ENCODE data around the gene CDCP1. TPM values are rescaled to one million over a fixed set of nuclear protein-coding genes. Genes with fewer than 3 reads are reported as not detected.
A peak's percentile ranks its signal among the peaks of the same experiment; 100 is the strongest.

The CDCP1 gene
- total RNA-seq, 1 donor from 2014 or later = 1.8 TPM

DNA sequence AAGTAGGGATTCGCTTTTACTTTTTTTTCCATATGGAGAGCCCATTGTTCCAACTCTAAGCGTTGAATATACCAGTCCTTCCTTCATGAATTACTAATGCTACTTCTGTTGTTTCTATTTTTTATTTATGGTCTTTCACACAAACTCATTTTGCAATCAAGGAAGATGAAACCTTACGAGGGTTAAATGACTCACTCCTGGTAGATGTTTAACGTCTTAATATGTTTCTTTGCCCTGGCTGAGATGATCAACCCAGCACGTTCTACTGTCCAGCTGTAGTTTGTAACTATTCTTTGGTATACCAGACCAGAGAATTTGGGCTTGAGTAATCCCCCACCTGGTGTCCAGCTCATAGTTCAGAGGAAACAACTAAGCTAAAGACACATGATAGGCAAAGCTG is 23.1 kb downstream of the CDCP1 start:
- intact Hi-C loops (cut with DNase I) = no loop called here
- ATAC-seq (no peak), DNase-seq (ENCODE audit: low spot score) (no peak)

DNA sequence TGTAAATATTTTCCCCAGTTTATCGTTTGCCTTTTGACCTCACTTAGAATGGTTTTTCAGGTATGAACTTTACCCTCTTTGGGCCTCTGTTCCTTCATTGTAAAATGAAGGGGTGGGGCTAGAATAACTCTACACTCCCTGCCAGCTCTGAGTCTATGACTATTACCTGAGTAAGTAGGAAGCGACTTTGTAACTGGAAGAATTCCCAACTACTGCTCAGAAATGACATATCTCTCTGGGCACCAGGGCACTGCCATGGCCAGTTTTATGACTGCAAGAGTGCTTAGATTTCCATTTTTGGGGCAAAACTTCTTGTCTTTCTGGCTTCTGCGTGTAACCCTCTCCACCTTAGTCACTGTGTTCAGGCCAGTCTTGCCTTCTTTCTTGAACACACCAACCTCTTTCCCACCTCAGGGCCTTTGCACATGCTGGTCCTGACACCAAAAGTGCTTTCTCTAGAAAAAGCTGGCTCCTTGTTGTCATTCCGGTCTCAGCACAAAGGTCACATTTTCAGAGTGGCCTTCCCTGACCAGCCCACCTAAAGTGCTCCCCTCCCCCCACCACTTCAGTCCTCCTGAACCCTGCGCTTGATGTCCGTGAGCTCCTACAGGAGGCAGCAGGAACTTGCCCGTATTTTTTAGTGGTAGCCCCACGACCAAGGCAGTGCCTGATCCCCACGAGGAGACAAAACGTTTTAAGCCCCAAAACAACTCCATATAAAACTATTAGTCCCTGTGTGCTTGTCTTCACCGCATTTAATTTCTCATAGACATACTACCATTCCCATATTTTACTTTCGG is 25.6 kb downstream of the CDCP1 start:
- DNase-seq (ENCODE audit: low spot score) = no peak
- intact Hi-C loops (cut with DNase I) = no loop called here
- ATAC-seq = no peak

DNA sequence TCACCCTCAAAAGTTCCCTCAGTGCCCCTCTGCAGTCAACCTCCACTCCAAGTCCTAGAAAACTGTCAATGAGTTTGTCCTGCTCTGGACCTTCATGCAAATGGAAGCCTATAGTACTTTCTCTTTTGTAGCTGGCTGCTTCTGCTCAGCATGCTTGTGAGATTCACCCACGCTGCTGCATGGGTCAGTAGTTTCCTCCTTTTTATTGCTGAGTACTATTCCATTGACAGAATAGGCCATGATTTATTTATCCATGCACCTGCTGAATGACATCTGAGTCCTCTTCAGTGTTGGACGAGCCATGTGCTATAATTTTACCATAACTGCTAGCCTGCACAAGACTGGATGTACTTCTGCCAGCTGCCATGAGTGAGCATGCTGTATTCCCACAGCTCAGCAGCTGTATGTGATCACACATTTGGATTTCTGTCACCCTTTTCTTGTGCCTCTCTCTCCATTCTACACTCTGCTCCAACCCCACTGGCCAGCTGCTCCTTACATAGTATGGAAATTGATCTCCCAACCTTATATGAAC is 26.3 kb downstream of the CDCP1 start:
- intact Hi-C loops (cut with DNase I) = no loop called here
- no peak for DNase-seq (ENCODE audit: low spot score)
- no peak for ATAC-seq

DNA sequence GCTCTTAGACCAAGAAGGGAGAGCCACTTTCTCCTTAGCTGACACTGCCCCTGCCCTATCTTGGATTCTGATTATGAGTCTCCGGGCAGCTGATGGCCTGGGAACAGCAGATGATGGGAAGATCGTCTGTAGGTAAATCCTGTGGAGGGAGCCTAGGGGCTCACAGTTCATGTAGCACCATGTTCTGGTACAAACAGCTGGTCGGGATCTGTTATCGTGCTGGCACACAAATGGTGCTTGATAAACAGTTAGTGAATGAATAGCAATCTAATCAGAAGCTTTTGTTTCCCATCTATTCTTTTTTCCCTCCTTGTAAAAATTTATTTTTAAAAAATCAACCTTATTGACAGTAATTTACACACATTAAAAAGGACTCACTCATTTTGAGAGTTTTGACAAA is 26.8 kb downstream of the CDCP1 start:
- ATAC-seq = no peak
- intact Hi-C loops (cut with DNase I) = no loop called here

DNA sequence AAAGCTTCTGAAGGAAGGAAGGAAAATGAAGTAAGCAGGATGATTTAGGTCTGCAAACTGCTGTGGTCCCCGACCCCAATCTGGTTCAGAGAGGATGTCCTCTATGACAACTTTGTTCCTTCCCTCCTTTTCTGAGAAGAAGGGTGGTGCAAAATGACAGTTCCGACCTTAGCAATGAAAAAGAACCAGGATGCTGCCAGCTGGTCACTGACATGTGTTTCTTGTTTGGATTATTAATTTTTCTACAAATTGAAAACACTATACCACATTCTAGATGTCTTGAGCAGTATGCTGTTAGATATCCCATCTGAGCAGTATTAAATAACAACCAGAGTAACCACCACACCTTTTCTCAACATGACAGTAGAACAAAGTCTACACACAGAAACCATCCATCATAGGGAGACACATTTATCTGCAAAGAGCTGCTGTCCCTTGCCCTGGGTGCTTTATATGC is 27.5 kb downstream of the CDCP1 start:
- intact Hi-C loops (cut with DNase I) = no loop called here
- DNase-seq (ENCODE audit: low spot score) (no peak), ATAC-seq (no peak)

More for the DNA sequence above, 26.8 kb downstream of the CDCP1 start:
- no peak for DNase-seq (ENCODE audit: low spot score)

DNA sequence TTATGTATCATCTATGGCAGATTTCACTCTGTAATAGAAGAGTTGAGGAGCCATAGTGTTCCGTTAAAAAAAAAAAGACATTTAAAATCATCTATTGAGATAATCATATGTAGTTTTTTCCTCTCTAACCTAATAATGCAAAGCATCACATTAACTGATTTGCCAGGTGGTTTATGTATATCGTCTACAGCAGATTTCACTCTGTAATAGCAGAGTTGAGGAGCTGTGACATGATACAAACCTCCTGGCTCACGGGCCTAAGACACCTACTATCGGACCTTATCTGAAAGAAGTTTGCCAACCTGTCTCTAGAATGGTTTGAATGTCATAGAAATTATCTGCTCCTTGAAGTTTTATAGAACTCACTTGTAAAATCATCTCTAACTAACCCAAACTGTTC is 29.8 kb downstream of the CDCP1 start:
- no peak for ATAC-seq
- intact Hi-C loops (cut with DNase I) = no loop called here
- no peak for DNase-seq (ENCODE audit: low spot score)

DNA sequence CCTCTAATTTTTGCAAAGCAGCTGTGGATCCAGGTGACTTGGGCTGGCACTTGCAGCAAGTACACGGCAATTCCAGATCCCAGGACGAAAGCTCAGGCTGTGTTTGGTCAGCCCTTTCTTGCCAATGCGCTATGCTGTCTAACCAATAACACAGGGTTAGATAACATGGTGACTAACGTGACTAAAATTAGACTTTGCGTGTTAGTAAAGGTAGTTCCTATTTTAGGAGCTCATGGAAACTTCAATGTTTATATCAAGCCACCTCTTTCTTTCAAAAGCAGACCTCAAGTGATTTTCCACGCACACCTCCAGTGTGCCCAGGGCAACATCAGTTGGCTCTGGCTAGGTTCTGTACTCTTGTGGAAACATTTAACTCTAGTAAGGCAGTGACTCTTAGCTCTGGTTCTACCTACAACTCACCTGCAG is 32.5 kb downstream of the CDCP1 start:
- DNase-seq (ENCODE audit: low spot score) (no peak), ATAC-seq (no peak)
- intact Hi-C loops (cut with DNase I) = no loop called here

DNA sequence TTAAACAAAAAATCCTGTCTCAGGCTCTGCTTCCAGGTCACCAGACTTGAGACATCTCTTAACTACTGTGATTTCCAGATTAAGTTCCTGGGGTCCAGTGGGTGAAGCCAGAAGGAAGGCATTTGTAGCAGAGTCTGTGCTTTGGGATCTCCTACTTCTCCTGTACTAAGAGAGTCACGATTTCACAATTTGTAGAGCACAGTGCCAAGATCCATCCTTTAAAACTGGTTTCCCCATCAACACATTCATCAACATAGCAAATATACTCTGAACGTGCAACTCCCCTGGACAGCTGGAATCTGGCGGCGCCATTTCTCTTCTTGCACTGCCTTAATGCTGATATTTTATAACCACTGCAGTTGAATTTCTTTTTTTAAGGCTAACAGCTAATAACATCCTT is 33.2 kb downstream of the CDCP1 start:
- ATAC-seq (peak; percentile 68), DNase-seq (ENCODE audit: low spot score) (no peak)
- intact Hi-C loops (cut with DNase I) = no loop called here

DNA sequence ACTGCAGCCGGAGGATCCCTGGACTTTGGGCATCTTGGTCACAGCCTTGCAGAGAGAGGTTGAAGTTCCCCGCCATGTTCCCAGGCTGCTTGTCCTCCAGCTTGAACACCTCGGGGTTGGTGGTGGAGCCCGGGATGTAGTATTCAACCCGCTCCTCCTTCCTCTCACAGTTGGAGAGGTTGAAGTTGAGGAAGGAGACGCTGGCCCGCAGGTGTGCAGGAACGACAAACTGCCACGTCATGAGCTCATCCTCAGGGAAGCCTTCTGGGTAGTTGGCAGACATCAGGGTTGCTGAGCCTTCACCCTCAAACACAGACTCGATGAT is 35.7 kb downstream of the CDCP1 start:
- ATAC-seq (no peak), DNase-seq (ENCODE audit: low spot score) (no peak)
- intact Hi-C loops (cut with DNase I) = no loop called here

DNA sequence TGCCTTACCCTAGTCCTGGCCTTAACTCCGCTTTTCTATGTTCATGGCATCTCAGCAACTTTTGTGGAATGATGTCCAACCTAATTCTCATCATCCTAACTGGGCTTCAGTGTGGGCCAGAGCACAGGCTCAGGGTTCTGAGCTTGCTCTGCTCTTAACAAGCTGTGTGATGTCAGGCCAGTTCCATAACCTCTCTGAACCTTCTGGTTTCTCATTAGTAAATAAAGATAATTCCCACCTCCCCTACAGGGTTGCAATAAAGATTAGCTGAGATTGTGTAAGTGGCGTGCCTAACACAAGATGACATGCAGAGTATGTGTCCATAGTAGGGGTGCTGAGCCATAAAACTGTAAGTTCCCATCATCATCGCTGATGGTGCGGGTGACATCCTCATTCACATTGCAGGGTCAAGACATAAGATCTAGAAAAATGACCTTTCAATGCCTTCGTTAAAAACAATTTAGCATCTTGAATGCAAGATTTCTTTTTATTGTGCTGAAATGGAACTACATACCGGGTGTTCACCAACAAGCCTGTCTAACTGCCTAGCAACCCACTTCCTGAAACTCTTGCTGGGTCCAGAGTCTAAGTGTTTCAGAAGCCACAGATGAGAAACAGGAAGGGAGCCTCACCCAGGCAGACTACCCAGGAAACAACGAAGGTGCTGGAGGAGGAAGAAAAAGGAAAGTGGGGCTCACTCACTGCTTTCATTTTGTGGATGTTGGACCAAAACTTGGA is 36.2 kb downstream of the CDCP1 start:
- no peak for DNase-seq (ENCODE audit: low spot score)
- peak; percentile 42 for ATAC-seq
- intact Hi-C loops (cut with DNase I) = no loop called here

DNA sequence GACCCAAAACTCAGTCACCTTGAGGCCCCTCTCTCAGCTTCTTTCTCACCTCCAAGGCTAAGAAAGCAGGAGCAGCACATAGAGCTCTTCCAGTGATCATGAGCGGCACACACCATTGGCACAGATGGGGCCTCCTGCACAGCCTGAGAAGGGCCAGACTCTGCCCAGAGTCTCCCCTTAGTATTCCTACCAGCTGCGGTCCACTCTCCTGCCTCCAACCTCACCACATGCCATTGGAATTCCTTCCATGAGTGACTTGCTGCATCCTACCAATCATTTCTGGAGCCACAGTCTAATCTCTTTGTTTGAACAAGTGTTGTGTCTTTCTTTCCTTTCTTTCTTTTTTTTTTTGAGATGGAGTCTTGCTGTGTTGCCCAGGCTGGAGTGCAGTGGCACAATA is 39.3 kb downstream of the CDCP1 start:
- intact Hi-C loops (cut with DNase I) = no loop called here

DNA sequence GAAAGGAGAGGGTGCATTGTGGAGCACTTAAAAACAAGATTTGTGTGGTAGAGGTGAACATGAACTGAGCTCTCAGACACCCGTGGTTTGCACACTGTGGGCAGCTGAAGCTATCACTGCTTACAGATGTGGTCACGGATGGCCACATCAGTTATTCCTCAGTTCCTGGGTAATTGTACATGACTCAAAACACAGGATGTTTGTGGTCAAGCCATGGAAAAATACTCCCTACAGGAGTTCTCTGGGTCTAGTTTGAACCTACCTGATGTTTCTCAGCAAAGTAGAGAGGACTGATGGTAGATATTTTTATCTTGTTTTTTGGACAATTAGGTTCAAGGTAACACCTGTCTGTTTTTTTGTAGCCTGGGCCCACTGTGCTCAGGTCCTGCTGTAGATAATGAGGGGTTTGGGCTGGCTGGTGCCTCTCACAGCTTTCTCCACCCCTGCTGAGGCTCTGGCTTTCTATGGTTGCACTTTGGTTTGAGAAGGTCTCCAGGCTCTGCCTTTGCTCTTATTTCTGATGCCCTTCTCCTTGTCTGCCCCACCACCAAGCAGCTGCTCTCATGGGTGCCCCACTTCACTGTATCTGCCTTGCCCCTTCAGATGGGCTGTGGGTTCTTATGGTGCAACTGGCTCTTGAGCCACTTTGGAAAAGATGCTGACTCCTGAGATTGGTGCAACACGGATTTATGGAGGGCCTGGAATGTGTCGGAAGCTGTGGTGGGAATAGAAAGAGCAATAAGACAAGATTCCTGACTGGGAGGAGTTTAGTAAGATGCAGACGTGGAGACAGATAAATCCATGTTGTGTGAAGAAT is 40.1 kb downstream of the CDCP1 start:
- intact Hi-C loops (cut with DNase I) = no loop called here
- DNase-seq (ENCODE audit: low spot score) = no peak
- ATAC-seq = peak; percentile 38

More for the DNA sequence above, 39.3 kb downstream of the CDCP1 start:
- no peak for ATAC-seq
- DNase-seq (ENCODE audit: low spot score) = no peak

DNA sequence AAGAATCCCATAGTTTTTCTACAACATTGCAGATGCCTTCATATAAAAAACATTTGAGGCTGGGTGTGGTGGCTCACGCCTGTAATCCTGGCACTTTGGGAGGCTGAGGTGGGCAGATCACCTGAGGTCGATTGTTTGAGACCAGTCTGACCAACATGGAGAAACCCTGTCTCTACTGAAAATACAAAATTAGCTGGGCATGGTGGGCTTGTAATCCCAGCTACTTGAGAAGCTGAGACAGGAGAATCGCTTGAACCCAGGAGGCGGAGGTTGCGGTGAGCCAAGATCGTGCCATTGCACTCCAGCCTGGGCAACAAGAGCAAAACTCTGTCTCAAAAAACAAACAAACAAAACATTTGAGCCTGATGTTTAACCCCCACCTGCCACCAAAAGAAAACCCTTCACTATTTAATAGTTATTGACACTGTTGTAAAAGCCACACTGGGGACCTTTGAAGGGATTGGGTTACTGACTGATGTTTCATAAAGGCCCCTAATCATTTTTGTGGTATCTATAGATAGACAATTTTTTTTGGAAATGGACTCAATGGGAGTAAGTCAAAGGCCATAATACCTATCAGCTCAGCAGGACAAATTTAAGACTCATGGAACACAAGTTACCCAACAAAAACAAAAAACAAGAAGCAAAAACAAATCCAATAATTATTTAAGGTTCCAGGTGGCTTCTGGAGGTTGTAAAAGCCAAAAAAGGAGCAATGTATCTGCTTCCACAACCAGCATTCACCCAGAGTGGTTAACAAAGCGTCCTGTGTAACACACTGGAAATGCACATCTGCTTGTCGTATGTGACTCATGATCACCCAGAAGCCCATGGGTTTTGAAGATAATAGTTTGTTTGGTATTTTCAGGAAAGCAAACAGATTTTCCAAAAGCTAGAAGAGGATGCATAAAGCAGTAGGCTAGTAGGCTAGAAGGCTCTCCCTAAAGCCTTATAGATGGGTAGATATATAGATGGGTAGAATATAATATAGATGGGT is 41.2 kb downstream of the CDCP1 start:
- ATAC-seq (peak; percentile 76), DNase-seq (ENCODE audit: low spot score) (no peak)
- intact Hi-C loops (cut with DNase I) = no loop called here

DNA sequence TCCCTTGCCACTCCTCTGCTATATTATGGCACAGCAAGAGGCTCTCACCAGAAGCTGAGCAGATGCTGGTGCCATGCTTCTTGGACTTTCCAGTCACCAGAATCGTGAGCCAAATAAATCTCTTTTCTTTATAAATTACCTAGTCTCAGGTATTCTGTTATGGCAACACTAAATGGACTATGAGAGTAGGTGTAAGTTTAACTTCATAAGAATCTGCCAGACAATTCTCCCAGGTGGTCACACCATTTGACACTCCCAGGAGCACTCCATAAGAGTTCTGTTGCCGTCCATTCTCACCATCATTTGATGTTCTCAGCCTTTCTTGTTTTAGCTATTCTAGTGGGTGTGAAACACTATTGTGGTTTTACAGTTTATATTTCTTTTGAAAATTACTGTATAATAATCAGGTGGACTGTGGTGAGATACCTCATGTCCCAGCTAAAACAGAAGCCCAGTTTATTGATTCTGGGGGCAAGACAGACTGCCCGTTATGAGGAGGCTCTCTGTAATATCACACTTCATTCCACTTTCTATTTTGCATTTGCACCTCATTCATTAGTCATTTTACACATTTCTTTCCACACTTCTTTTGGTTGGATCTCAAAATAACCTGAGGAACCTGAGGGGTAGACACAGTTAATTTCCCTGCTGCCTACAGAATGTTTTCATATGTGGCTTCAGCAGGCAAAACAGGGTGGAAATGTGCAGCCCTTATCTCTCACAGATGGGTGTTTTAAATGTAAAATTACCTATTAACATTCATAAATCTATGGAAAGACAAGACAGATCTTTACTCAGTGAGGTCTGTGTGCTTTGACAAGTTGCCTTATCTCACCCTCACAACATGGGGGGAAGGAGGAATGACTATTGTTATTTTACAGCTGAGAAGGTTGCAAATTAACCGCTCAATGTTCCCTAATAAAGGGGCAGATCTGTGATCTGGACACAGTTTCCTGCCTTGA is 42.1 kb downstream of the CDCP1 start:
- ATAC-seq (no peak), DNase-seq (ENCODE audit: low spot score) (no peak)
- intact Hi-C loops (cut with DNase I) = no loop called here

DNA sequence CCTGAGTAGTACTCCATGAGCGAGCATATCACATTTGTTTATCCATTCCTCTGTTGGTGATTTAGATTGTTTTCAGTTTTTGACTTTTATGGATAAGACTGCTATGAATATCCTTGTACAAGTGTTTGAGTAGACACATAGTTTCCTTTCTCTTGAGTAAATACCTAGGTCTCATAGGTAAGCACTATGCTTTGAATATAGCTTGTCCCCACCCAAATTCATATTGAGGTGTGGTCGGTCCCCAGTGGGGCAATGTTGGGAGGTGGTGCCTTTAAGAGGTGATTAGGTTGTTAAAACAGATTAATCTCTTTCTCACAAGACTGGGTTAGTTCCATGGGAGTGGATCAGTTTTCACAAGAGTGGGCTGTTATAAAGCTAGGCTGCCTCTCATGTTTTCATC is 42.8 kb downstream of the CDCP1 start:
- ATAC-seq = no peak
- no peak for DNase-seq (ENCODE audit: low spot score)
- intact Hi-C loops (cut with DNase I) = no loop called here

DNA sequence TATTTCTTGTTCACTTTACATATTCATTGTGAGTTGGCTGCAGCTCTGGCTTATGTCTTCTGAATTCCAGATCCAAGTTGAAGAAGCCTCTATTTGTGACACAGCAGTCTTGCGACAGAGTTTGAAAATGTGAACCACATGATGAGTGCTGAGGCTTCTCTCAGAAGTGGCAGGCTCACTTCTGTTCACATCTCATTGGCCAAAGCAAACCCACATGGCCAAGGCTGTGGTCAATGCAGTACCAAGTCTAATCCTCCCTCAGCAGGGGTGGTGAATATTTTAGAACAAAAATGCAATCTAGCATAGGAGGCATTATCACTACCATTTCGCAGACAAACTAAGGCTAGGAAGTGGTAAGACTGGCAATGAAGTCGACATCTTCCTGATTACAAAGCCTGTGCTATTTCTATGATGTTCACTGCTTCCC is 45.2 kb downstream of the CDCP1 start:
- DNase-seq (ENCODE audit: low spot score) (no peak), ATAC-seq (no peak)
- intact Hi-C loops (cut with DNase I) = no loop called here

DNA sequence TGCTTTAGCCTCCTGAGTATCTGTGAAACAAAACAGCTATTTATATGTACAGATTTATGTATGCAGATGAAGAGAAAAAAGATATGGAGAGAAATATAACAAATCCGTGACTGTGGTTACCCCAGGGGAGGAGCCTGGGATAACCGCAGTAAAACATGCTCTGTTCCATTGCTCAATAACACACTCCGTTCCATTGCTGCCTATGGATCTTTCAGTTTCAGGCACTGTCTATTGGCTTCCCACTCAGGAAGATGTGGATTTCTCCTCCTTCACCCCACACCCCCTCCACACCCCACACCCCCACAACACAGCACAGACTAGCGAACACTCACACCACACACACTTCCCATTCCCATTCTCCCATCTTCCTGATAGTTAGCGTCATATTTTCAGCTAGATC is 47.9 kb downstream of the CDCP1 start:
- intact Hi-C loops (cut with DNase I) = no loop called here
- no peak for DNase-seq (ENCODE audit: low spot score)
- ATAC-seq = no peak
